ENCODE data around the gene ALDH3B2.
"Not testable (repeated sequence)": the region's sequence is repeated elsewhere in the genome, so short reads cannot be mapped to it uniquely, and the experiment has no call there.

Gene ALDH3B2

DNA sequence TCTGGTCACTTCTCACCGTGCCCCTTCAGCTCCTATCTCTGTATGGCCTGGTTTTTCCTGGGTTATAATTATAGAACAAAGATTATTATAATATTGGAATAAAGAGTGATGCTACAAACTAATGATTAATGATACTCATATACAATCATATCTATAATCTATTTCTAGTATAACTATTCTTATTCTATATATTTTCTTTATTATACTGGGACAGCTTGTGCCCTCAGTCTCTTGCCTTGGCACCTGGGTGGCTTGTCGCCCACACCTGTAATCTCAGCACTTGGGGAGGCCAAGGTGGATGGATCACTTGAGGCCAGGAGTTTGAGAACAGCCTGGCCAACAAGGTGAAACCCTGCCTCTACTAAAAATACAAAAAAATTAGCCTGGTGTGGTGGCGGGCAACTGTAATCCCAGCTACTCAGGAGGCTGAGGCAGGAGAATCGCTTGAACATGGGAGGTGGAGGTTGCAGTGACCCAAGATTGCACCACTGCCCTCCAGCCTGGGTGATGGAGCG is 14.7 kb downstream of the ALDH3B2 start:
- DNase-seq, result not testable (repeated sequence)

DNA sequence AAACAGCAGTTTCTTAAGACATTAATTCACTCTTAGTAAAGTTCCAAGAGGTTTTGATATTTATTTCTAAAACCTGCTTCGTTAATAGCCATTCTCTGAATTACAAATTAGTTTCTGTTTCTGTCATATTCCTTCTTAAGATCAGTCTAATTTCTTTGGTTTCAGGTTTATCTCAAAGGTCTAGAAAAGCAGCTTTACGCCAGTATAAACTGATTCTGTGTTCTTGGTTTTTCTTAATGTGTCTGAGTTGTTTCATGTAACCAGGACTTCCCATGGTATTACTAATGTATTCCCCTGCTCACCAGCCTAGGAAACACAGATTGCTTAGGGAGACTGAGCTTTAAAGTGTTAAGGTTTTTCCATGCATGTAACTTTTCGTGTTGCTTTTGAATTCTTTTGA is 17.1 kb downstream of the ALDH3B2 start:
- DNase-seq, result no peak

DNA sequence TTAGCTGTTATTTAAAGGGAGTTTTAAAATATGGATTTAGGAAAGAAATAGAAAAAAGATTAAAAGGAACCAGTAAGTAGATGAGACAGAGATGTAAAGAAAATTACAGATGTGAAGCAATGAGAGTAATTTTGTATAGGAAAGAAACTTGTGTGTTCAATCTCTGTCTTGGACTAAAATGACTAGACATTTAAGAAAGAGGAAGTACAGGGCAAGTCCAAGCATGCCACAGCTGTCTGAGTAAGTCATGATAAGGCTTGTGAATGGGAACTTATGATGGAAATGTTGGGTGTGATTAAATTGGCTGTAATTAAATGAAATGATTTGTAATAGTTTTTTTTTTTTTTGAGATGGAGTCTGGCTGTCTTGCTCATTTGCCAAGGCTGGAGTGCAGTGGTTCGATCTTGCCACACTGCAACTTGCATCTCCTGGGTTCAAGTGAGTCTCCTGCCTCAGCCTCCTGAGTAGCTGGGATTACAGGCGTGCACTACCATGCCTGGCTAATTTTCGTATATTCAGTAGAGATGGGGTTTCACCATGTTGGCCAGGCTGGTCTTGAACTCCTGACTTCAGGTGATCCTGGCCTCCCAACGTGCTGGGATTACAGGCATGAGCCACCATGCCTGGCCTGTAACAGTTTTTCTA is 18.0 kb downstream of the ALDH3B2 start:
- DNase-seq, result no peak

DNA sequence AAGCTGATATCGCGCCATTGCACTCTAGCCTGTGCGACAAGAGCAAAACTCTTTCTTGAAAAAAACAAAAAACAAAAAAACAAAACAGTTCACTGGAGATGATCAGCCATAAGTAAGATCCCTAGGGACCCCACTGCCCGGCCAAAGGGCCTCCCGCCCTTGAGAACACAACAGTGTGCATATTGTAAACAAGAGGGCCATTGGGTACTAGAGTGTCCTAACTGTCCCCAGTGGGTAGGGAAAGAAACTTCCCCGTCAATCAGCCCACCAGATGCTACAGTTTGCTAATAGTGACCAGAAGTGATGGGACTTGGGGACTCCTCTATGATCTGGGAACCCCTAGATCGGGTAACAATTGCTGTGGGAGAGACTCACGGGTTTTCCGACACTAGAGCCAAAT is 20.2 kb downstream of the ALDH3B2 start:
- no peak for DNase-seq

DNA sequence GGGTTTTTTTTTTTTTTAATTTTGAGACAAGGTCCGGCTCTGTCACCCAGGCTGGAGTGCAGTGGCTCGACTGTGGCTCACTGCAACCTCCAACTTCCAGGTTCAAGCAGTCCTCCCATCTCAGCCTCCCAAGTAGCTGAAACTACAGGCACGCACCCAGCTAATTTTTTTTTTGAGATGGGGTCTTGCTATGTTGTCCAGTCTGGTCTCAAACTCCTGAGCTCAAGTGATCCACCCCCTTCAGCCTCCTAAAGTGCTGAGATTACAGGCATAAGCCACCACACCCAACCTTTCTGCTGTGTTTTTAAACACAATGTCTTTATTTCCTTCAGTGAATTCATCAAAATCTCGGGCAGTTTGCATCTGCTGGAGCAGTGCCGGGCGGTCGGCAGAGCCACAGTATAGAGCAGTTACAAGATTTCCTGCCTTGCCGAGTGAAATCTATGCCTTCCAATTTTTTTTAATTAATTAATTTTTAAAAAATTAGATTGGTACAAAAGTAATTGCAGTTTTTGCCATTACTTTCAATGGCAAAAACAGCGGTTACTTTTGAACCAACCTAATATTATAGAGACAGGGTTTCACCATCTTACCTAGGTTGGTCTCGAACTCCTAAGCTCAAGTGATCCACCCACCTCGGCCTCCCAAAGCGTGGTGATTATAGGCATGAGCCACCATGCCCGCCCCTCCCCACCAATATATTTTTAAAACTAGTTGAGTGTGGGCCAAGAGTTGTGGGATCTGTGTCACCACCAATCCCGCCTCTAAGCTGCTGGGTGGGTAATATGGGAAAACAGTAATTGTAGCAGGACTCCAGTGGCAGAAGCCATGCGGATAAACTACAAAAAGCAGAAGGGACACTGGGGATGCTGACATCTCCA is 21.2 kb downstream of the ALDH3B2 start:
- DNase-seq, result no peak

DNA sequence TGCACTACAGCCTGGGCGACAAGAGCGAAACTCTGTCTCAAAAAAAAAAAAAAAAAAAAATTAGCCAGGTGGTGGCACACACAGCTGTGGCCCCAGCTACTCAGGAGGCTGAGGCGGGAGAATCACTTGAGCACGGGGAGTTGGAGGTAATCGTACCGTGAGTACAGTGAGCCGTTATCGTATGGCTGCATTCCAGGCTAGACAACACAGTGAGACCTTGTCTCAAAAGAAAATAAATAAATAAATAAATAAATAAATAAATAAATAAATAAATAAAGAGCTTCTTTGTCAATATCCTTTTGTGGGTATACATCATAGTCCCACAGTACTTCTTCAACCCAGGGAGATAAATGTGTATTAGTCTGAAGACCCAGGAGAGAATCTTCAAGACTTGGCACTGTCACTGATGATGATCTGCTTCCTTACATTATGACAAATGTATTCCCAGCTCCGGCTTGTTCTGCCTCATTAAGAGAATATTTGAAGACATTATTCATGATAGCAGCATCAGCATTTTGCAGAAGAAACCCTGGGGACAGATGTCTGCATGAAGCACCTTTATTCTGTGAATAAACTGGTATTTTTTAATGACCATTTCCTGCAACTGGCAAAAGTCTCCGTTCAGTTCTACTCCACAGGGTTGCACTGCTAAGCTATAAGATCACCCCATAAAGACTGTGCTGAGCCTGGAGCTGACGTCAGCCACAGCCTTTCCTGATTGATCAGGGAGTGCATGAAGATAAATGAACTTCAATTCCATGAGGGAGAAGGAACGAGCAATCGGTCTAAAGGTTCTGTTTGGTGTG is 22.2 kb downstream of the ALDH3B2 start:
- no peak for DNase-seq

DNA sequence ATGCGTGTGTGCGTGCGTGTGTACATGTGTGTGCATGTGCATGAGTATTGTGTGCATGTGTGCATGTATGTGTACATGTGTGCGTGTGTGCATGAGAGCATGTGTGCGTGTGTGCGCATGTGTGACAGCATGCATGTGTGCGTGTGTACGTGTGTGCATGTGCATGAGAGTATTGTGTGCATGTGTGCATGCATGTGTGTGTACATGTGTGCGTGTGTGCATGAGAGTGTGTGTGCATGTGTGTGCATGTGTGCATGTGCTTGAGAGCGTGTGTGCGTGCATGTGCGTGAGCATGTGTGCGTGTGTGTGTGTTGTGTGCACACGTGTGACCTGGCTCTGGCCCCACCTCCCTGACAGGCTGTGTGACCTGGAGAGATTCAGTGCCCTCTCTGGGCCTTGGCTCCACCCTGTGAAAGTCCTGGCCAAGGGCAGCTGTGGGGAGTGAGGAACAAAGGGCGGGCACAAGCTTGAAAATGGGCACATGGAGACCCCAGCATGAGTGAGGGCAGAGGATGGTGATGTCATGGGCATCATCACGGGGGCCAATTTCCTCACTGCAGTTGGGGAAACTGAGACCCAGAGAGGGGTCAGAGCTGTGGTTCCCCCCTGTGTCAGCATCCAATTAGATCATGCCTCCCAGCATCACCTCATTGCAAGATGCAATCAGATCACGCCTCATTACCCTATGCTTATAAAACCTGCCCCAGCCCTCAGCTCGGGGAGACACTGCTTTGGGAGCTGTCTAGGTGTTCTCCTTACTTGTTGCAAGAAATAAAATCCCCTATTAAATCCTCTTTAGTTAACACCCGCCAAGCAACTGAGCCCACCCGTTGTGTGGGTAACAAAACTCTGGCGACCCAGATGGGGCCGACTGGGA is 24.6 kb downstream of the ALDH3B2 start:
- peak in 1 of 2 experiments; percentile 67 for DNase-seq

DNA sequence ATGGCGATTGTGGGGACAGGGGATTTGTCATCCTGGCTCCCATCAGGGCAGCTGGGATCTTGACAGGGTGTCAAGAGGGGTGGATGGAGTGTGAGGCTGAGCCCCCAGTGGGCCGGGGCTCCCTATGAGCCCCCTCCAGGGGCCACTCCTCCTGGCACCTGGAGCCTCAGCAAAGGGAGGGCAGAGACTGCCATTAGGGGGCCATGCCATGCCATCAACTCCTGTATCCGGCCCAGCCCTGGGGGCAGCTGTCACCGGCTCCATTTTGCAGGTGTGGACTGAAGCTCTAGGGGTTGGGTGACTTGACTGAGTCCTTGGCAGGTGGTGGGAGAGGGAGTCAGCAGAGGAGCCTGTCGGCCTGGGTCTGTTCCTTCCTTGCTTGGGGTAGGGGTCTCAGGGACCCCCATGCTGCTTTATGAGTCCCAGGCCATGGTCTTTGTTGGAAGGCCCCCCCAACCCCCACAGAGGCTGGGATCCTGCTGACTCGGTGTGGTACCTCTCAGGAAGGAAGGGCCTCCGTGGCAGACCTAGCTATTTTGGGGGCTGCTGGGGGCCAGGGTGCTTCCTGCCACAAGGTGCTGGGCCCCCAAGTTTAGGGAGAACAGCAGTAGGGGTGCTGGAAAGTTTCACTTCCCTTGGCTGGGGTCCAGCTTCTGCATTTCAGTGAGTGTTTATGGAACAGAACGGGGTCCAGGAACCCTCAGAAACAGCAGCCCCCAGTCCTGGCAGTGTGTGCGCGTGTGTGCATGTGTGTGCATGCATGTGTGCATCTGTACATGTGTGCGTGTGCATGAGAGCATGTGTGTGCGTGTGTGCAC is 25.4 kb downstream of the ALDH3B2 start:
- no peak for DNase-seq

DNA sequence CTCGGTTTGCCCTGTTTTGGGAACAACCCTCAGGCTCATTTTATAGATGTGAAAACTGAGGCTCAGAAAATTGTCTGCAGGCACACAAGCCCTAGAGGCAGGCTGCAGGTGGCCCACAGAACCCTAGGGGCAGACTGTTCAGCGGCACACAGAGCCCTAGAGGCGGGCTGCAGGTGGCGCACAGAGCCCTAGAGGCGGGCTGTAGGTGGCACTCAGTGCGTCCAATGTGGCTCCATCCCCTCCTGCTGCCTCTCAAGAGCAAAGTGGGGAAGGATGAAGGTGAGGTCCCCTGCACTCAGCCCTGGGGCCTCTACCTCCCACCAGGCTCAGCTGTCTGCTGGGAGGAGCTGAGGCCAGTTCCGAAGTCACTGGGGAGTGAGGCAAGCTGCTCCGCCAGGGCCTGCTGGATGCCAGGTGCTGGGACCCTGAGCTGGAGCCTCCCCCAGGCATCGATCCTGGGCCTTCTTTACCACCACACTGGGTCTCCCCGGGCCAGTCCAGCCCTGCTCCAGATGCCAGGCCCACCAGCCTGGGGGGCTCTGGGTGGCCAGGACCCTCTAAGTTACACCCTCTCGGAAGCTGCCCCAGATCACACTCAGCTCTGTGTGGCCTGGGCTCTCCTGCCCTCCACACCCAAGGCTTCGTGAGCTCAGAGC is 26.2 kb downstream of the ALDH3B2 start:
- DNase-seq, result peak; percentile 30 to 78

DNA sequence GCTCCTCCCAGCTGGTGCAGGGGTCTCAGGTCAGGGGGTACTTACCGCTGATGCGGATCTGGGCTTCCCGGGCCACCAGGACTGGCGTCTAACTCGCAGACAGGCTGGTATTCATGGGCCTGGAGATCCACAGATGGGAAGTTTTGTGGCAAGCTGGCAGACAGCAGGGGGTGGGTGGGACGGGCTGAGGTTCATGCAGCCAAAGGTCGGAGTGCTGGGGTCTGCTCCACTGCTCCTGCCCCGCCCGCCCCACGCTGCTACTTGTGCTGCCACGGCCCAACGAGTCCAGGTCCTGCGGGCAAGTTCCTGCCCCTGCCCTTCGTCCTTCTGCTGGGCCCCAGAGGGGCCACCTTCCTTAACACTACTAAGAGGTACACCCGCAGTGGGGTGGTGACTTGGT is 27.0 kb downstream of the ALDH3B2 start:
- no peak for DNase-seq

DNA sequence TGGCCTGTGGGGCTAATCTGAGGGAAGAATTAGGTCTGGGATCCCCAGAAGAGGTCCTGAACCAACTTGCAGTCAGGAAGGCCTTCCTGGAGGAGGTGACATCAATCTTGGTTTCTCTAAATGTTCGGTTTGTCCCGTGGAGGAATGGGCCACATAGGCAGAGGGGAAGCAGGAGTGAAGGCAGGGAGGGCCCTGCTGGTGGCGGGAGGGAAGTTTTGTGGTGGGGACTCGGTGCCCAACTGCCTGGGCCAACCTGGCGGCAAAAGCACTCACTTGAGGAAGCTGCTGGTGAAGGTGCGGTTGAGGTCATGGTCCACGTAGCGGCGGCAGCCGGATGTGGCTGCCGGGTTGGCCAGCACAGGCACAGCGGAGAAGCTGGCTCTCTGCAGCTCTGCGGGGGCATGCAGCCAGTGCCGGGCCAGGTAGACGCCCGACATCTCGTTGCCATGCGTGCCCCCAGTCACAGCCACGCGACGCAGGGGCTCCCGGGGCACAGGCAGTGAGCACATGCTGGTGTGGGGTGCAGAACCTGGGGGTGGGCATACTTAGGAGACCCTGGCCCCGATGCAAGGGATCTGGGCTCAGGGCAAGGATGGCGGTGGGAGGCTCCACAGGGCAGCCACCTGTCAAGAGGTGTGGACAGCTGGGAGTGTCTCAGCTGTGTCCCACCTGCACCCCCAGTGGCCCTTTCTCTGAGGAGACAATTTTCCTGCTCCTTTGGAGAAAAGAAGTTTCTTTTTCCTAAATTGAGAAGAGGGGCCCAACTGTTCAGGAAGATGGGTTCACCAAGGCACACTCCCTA is 27.7 kb downstream of the ALDH3B2 start:
- DNase-seq, result no peak

DNA sequence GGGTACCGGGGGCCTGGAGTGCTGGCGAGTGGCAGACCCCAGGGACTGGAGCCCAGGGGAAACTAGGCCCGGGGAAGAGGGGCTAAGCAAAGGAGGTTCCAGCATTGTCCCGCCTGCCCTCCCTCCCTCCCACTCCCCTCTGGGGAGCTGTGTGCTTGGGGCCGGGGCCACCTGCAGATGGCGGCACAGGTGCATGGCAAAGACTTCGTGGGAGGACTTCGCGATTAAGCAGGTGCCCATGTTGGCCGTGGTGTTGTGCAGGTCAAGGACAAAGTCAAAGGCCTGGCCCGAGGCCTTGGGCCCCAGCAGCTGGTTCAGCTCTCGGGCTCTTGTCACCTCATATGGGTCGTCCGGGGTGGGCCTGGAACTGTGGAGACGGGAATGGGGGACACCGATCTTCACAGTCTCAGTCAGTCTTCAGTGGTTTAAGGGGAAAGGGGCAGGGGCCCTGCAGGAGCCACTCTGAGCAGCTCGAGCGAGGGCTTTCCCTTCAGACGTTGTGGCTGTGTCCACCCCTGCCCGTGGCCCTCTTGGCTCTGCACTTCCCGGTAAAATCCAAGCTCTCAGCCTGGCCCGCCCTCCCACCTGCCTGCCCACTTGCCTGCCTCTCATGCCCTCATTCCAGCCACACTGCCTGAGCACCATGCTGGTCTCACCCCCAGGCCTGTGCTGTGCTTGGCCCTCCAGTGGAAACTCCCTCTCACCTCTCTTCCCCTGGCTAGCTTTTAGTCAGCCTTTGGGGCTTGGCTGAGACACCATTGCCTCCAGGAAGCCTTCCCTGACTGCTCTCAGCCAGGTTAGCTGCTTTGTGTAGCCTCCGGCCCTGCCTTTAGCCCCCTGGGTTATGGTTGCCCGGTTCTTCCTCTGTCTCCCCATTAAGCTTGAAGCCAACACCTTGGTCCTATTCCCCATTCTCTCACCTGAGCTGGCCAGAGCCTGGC is 28.6 kb downstream of the ALDH3B2 start:
- DNase-seq, result peak in 1 of 2 experiments; percentile 45

DNA sequence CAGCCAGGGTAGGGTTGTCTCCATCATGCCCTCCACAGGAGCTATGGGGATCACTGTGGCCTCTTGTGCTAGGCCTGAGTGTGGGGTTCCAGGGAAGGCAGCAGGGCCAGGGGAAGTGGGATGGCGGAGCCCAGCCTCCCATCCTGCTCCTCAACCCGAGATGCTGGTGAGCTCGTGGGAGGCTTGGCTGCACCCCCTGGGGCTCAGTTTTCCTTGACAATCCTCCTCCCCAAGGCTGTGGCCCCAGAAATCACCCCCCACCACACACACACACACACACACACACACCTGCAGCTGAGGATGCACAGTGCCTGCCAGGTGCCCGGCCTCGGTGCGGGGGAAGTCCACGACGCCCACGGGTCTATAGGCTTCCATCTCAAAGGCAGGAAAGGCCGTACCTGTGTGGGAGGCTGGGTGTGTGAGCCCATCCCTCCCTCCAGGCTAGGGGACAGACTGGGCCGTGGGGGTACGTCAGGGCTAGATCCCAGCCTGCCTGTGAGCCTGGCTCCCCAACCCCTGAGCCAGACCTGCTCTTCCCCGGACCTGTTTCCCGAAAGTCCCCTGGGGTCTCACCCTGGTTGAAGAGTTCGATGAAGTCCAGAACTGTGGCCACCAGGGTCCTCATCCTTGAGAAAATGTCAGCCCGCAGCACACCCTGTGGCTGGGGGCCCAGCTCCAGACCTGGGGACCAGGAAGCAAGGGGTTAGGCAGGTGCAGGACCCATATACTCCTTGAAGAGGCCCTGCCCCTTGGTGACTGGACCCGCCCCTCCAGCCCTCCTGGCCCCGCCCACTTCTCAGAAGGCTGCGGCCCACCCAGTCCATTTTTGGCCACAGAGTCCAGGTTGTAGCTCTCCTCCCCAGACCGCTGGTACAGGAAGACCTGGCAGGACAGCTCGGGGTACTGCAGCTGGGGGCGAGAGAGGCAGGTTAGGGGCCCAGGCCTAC is 29.7 kb downstream of the ALDH3B2 start:
- DNase-seq, result no peak

DNA sequence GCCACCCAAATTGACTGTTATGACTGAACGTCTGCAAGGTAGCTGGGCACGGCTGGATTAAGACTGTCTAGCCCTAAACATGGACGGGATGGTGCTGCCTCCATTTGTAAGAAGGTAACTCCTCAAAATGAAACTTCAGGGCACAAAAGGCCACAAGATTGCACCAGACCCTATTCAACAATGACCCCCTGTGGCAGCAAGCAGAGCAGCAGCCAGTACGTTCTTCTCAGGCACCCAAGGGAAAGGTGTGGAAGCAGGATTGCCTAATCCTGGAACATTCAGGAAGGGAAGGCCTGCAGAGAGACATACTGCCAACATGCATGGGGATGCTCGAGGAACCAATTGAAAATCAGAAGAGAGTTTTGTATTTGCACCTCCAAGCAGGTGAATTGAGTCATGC is 30.4 kb downstream of the ALDH3B2 start:
- peak in 1 of 2 experiments; percentile 43 for DNase-seq

DNA sequence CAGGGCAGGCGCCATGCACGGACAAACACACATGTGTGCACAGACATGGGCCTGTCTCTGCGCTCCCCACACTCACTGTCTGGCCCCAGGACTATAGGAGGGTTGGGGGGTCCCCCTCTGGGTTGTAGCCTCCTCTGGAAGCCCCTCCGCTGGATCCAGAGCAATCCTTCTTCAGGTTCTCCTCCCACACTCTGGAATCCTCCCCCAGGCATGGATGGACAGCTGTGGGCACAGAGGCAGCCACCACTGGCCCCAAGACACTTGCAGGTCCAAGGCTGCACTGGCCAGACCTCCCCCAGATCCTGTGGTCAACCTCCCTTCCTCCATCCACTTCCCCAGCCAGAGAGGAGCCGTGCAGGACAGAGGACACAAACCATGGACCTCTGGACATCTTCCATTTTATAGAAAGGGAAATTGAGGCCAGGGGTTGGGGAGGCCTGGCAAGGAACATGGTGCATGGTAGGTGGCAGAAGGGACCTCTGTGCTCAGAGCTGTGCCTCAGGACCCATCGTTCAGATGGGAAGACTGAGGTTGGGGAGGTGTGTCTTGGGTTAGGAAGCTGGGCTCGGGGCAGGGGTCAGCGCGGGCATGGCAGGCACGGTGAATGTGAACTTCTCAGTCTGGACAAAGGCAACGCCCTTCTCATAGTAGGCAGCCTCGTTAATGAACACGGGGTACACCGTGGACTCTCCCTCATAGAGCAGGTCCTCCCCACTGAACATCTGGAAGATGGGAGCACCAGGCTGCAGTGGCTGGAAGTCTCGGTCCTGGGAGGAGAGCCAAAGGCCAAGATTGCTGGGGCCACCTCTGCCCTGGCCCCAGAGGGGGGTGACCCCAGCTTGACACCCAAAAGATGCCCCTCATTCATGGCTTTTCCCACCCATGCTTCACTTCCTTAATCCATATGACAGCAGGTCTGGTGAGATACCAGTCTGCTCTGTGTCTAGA is 32.0 kb downstream of the ALDH3B2 start:
- no peak for DNase-seq
